Fibroblast of mammary gland (primary cell): ENCODE measurements around the gene FBXL17.

Source experiments
- DNase-seq: peaks from one replicate; pipeline ENCODE4 v3.0.0-alpha.2; 2010; ENCODE audit warnings: low read depth
- H3K4me3 ChIP-seq: 2 replicates; pipeline ENCODE4 v1.5.1; 2011; ENCODE audit warnings: low read depth, mild to moderate bottlenecking, low read length, moderate library complexity; ENCODE audit not compliant: control insufficient read depth
- CTCF ChIP-seq: conservative IDR thresholded peaks from 2 replicates; pipeline ENCODE4 v1.5.1; 2011; ENCODE audit warnings: low read depth, low read length, inconsistent platforms; ENCODE audit not compliant: control insufficient read depth, insufficient read depth

Gene FBXL17

GRCh38 chr5:108361771-108362170, 20.1 kb downstream of the FBXL17 start:
- DNase-seq = no peak
- TF ChIP-seq CTCF = no peak
- no peak overlapping the region for H3K4me3 ChIP-seq

- no peak overlapping the region for H3K4me3 ChIP-seq
- no peak for DNase-seq
- no peak for TF ChIP-seq CTCF
Measured at GRCh38 chr5:108361239-108361638, 20.7 kb downstream of the FBXL17 start.

GRCh38 chr5:108360280-108360679, 21.6 kb downstream of the FBXL17 start:
- DNase-seq = no peak
- no peak overlapping the region for H3K4me3 ChIP-seq
- TF ChIP-seq CTCF = no peak

- H3K4me3 ChIP-seq = no peak overlapping the region
- no peak for DNase-seq
- TF ChIP-seq CTCF = no peak
Measured at GRCh38 chr5:108356286-108356685, 25.6 kb downstream of the FBXL17 start.

- DNase-seq = no peak
- no peak overlapping the region for H3K4me3 ChIP-seq
- TF ChIP-seq CTCF = no peak
Measured at GRCh38 chr5:108353087-108353486, 28.8 kb downstream of the FBXL17 start.

GRCh38 chr5:108345541-108346171, 36.2 kb downstream of the FBXL17 start:
- peak; percentile 62 for DNase-seq
- peak; percentile 41 for TF ChIP-seq CTCF
- H3K4me3 ChIP-seq = no peak overlapping the region
